HEK293 (cell line): ENCODE measurements around the gene ATXN7.

Experiments used
- CTCF ChIA-PET: fragments of 350-600 bp; formaldehyde crosslinking; extraction: SDS; loops from one replicate; lab custom pipeline; 2021; ENCODE audit warnings: antibody characterized with exemption; lab: Yijun Ruan, JAX
- POLR2A ChIA-PET: fragments of 300-600 bp; formaldehyde crosslinking; extraction: SDS; loops from one replicate; lab custom pipeline; 2020; ENCODE audit warnings: antibody characterized with exemption, inconsistent platforms; lab: Yijun Ruan, JAX
- H3K27ac ChIP-seq: fragments of 200-500 bp; sonication (Bioruptor generic); 2 replicates; pipeline ENCODE4 v1.5.1; 2014; ENCODE audit warnings: low read depth, low read length, control low read depth, inconsistent platforms; ENCODE audit errors: extremely low read depth
- H3K36me3 ChIP-seq, 2 experiments: fragments of 200-500 bp in 1 of 2; sonication (Bioruptor generic) in 1 of 2; 1 replicate in 1 of 2; 2 replicates in 1 of 2; pipeline ENCODE4 v1.5.1; 2014 to 2017; ENCODE audit warnings: inconsistent platforms in 2 of 2, low read length in 2 of 2; ENCODE audit not compliant: control insufficient read depth in 2 of 2, insufficient read depth in 1 of 2
- H3K4me1 ChIP-seq: fragments of 200-500 bp; sonication (Bioruptor generic); 2 replicates; pipeline ENCODE4 v1.5.1; 2014; ENCODE audit warnings: mild to moderate bottlenecking, low read length, inconsistent platforms; ENCODE audit not compliant: control insufficient read depth, insufficient read depth
- H3K4me3 ChIP-seq: 2 replicates; pipeline ENCODE4 v1.5.1; 2011; ENCODE audit warnings: low read depth, mild to moderate bottlenecking, control low read depth, low read length, moderate library complexity
- H3K9me3 ChIP-seq: fragments of 200-500 bp; sonication (Bioruptor generic); 2 replicates; pipeline ENCODE4 v1.5.1; 2014; ENCODE audit warnings: low read depth, low read length, inconsistent platforms; ENCODE audit not compliant: control insufficient read depth, insufficient read depth
- HOXC10 ChIP-seq: sonication (generic); formaldehyde crosslinking; IDR thresholded peaks from 2 replicates; pipeline ENCODE4 v1.8.1; 2023; ENCODE audit warnings: mild to moderate bottlenecking, missing genetic modification reagents
- IKZF3 ChIP-seq: fragments of 450-650 bp; IDR thresholded peaks from 2 replicates; pipeline ENCODE4 v1.5.0; 2018; ENCODE audit warnings: missing biosample characterization, mild to moderate bottlenecking, missing genetic modification characterization, moderate library complexity
- KLF8 ChIP-seq: fragments of 450-650 bp; formaldehyde crosslinking; IDR thresholded peaks from 2 replicates; pipeline ENCODE4 v1.5.1; 2016; ENCODE audit warnings: missing biosample characterization, missing genetic modification characterization
- OVOL3 ChIP-seq: fragments of 450-650 bp; formaldehyde crosslinking; IDR thresholded peaks from 2 replicates; pipeline ENCODE4 v1.5.1; 2016; ENCODE audit warnings: missing biosample characterization, missing genetic modification characterization
- SP7 ChIP-seq: fragments of 450-650 bp; formaldehyde crosslinking; IDR thresholded peaks from 2 replicates; pipeline ENCODE4 v1.5.1; 2016; ENCODE audit warnings: missing biosample characterization, missing genetic modification characterization
- TCF7L2 ChIP-seq: IDR thresholded peaks from 2 replicates; pipeline ENCODE4 v1.6.1; 2011; ENCODE audit warnings: low read depth, mild to moderate bottlenecking, inconsistent platforms, low read length, moderate library complexity, borderline replicate concordance
- ZBTB8A ChIP-seq: fragments of 450-650 bp; formaldehyde crosslinking; IDR thresholded peaks from 2 replicates; pipeline ENCODE4 v1.5.1; 2016; ENCODE audit warnings: missing biosample characterization, missing genetic modification characterization
- ZFP69B ChIP-seq: fragments of 450-650 bp; formaldehyde crosslinking; IDR thresholded peaks from 2 replicates; pipeline ENCODE4 v1.5.1; 2016; ENCODE audit warnings: missing biosample characterization, missing genetic modification characterization
- ZNF112 ChIP-seq: fragments of 450-650 bp; formaldehyde crosslinking; IDR thresholded peaks from 2 replicates; pipeline ENCODE4 v1.5.0; 2017; ENCODE audit warnings: missing biosample characterization, missing genetic modification characterization
- ZNF140 ChIP-seq: fragments of 450-650 bp; formaldehyde crosslinking; IDR thresholded peaks from 2 replicates; pipeline ENCODE4 v1.5.1; 2016; ENCODE audit warnings: missing biosample characterization, missing genetic modification characterization
- ZNF16 ChIP-seq: fragments of 450-650 bp; formaldehyde crosslinking; IDR thresholded peaks from 2 replicates; pipeline ENCODE4 v1.5.1; 2016; ENCODE audit warnings: low read depth, missing biosample characterization, missing genetic modification characterization
- ZNF426 ChIP-seq: fragments of 450-650 bp; formaldehyde crosslinking; IDR thresholded peaks from 2 replicates; pipeline ENCODE4 v1.5.1; 2017; ENCODE audit warnings: missing biosample characterization, missing genetic modification characterization, mild to moderate bottlenecking, inconsistent platforms, moderate library complexity
- ZNF433 ChIP-seq: fragments of 450-650 bp; formaldehyde crosslinking; IDR thresholded peaks from 2 replicates; pipeline ENCODE4 v1.5.1; 2016; ENCODE audit warnings: missing biosample characterization, missing genetic modification characterization, low read depth
- ZNF529 ChIP-seq: fragments of 450-650 bp; formaldehyde crosslinking; IDR thresholded peaks from 2 replicates; pipeline ENCODE4 v1.5.1; 2017; ENCODE audit warnings: missing genetic modification characterization, missing biosample characterization; ENCODE audit not compliant: insufficient replicate concordance
- ZNF585B ChIP-seq: fragments of 450-650 bp; formaldehyde crosslinking; IDR thresholded peaks from 2 replicates; pipeline ENCODE4 v1.5.1; 2016; ENCODE audit warnings: missing biosample characterization, missing genetic modification characterization
- ZNF596 ChIP-seq: fragments of 450-650 bp; IDR thresholded peaks from 2 replicates; pipeline ENCODE4 v1.5.0; 2018; ENCODE audit warnings: missing biosample characterization, mild to moderate bottlenecking, missing genetic modification characterization, moderate library complexity
- ZNF747 ChIP-seq: fragments of 450-650 bp; formaldehyde crosslinking; IDR thresholded peaks from 2 replicates; pipeline ENCODE4 v1.5.1; 2016; ENCODE audit warnings: missing biosample characterization, missing genetic modification characterization
- ZXDB ChIP-seq: fragments of 450-650 bp; formaldehyde crosslinking; IDR thresholded peaks from 2 replicates; pipeline ENCODE4 v1.5.1; 2016; ENCODE audit warnings: missing biosample characterization, missing genetic modification characterization
- TF ChIP-seq, protein P1 (sequence below): fragments of 450-650 bp; formaldehyde crosslinking; IDR thresholded peaks from 2 replicates; pipeline ENCODE4 v1.5.1; 2017; ENCODE audit warnings: missing biosample characterization, missing genetic modification characterization
- TF ChIP-seq, protein P2 (sequence below): fragments of 450-650 bp; formaldehyde crosslinking; IDR thresholded peaks from 2 replicates; pipeline ENCODE4 v1.5.1; 2017; ENCODE audit warnings: missing biosample characterization, missing genetic modification characterization
- TF ChIP-seq, protein P3 (sequence below): fragments of 450-650 bp; formaldehyde crosslinking; IDR thresholded peaks from 2 replicates; pipeline ENCODE4 v1.5.1; 2016; ENCODE audit warnings: missing biosample characterization, missing genetic modification characterization
- TF ChIP-seq, protein P4 (sequence below): fragments of 450-650 bp; formaldehyde crosslinking; IDR thresholded peaks from 2 replicates; pipeline ENCODE4 v1.5.1; 2016; ENCODE audit warnings: missing biosample characterization, missing genetic modification characterization

Gene ATXN7

DNA sequence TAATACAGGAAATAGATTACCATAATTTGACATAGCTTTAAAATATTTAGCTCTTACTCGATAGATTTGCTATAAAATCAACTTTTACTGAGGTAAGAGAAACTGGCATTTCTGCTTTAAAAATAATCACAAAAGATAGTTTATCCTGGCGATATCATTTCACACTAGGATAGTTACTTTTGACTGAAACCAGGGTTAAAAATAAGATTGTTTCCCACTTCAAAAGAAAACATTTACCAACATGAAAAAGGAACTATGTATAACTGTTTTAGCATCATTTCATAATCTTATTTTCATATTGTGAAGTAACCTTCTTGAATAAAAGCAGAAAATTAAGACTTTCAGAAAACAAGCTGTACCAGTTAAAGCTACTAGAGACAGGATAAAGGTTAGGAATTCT, 144.3 kb downstream of the ATXN7 start:
- no peak overlapping the region for H3K4me3 ChIP-seq
- no peak overlapping the region for H3K27ac ChIP-seq
- ChIA-PET CTCF (interaction anchor here (0.6 to 0.8 kb wide), 2 partner anchors 475 to 476 kb away, joined by 3 read pairs; no protein-coding TSS in a partner anchor), POLR2A (interaction anchor here (1.0 kb wide), 1 partner anchor 96 kb away, joined by 3 read pairs; the partner anchor contains the start of gene SCAANT1)
- H3K36me3 ChIP-seq = peaks cover 23 to 97% of the 10 kb centered on the region in 2 experiments; a peak in 2 of 3 replicates
- H3K4me1 ChIP-seq = no peaks in the 10 kb centered on the region
- H3K9me3 ChIP-seq = no peaks in the 10 kb centered on the region
- TF ChIP-seq, protein P1, sequence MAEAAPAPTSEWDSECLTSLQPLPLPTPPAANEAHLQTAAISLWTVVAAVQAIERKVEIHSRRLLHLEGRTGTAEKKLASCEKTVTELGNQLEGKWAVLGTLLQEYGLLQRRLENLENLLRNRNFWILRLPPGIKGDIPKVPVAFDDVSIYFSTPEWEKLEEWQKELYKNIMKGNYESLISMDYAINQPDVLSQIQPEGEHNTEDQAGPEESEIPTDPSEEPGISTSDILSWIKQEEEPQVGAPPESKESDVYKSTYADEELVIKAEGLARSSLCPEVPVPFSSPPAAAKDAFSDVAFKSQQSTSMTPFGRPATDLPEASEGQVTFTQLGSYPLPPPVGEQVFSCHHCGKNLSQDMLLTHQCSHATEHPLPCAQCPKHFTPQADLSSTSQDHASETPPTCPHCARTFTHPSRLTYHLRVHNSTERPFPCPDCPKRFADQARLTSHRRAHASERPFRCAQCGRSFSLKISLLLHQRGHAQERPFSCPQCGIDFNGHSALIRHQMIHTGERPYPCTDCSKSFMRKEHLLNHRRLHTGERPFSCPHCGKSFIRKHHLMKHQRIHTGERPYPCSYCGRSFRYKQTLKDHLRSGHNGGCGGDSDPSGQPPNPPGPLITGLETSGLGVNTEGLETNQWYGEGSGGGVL (tag by site-specific recombination) = no peak
- TF ChIP-seq SP7 (tag by site-specific recombination) (no peak), HOXC10 (CRISPR knock-in tag) (no peak), ZNF585B (tag by site-specific recombination) (no peak), ZXDB (tag by site-specific recombination) (no peak), ZNF426 (no peak), TCF7L2 (no peak), ZNF529 (tag by site-specific recombination) (no peak), ZNF747 (no peak), ZBTB8A (tag by site-specific recombination) (no peak), OVOL3 (no peak), ZFP69B (tag by site-specific recombination) (no peak)
- TF ChIP-seq, protein P2, sequence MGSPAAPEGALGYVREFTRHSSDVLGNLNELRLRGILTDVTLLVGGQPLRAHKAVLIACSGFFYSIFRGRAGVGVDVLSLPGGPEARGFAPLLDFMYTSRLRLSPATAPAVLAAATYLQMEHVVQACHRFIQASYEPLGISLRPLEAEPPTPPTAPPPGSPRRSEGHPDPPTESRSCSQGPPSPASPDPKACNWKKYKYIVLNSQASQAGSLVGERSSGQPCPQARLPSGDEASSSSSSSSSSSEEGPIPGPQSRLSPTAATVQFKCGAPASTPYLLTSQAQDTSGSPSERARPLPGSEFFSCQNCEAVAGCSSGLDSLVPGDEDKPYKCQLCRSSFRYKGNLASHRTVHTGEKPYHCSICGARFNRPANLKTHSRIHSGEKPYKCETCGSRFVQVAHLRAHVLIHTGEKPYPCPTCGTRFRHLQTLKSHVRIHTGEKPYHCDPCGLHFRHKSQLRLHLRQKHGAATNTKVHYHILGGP (tag by site-specific recombination) = no peak
- TF ChIP-seq, protein P3, sequence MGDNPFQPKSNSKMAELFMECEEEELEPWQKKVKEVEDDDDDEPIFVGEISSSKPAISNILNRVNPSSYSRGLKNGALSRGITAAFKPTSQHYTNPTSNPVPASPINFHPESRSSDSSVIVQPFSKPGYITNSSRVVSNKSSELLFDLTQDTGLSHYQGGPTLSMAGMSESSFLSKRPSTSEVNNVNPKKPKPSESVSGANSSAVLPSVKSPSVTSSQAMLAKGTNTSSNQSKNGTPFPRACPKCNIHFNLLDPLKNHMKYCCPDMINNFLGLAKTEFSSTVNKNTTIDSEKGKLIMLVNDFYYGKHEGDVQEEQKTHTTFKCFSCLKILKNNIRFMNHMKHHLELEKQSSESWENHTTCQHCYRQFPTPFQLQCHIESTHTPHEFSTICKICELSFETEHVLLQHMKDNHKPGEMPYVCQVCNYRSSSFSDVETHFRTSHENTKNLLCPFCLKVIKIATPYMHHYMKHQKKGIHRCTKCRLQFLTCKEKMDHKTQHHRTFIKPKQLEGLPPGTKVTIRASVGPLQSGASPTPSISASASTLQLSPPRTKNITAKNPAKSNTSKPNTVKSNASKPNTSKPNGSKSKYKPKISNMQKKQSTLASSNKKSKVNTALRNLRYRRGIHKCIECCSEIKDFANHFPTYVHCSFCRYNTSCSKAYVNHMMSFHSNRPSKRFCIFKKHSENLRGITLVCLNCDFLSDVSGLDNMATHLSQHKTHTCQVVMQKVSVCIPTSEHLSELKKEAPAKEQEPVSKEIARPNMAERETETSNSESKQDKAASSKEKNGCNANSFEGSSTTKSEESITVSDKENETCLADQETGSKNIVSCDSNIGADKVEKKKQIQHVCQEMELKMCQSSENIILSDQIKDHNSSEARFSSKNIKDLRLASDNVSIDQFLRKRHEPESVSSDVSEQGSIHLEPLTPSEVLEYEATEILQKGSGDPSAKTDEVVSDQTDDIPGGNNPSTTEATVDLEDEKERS (tag by site-specific recombination) = no peak

DNA sequence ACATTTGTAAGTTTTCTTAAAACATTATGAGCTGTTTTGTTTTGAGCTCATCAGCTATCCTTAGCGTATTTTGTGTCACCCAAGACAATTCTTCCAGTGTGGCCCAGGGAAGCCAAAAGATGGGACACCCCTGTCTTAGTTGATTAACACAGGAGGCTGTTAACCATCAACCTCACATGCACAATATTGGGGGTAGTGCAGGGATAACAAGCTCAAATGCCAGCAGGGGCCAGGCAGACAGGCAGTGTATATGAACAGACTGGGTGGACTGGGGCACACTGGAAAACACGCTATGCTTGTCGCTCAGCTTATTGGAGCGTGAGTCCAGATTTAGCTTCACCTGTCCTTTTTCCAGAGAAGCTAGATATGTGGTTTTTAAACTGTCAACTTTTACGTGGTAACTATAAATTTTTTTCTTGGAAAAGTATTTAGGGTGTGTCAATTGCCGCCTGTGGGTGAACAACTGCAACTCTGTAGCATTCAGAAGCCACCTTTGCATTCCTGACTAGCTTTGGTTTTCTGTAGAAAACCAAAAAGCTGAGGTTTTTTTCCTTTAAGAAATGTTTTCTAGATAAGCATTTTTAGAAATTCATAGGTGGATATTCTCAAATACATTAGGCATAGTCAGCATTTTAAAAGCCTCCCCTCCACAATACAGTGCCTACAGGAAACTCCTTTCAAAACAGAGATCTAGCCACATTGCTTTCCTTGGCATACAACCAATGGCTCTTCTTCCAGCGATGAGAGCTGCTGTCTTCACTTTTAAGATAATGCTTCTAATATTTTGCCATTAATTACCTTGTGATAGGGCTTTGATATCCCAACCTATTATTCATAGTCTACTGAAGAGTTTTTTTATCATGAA, 145.1 kb downstream of the ATXN7 start:
- TF ChIP-seq ZNF433 (tag by site-specific recombination) = no peak
- no peak for TF ChIP-seq ZNF596
- no peak for TF ChIP-seq IKZF3 (tag by site-specific recombination)
- TF ChIP-seq ZNF16 (tag by site-specific recombination) = no peak
- TF ChIP-seq ZNF140 (tag by site-specific recombination) = no peak
- TF ChIP-seq KLF8 (tag by site-specific recombination) = no peak
- no peak for TF ChIP-seq ZNF112 (tag by site-specific recombination)
- TF ChIP-seq, protein P4, sequence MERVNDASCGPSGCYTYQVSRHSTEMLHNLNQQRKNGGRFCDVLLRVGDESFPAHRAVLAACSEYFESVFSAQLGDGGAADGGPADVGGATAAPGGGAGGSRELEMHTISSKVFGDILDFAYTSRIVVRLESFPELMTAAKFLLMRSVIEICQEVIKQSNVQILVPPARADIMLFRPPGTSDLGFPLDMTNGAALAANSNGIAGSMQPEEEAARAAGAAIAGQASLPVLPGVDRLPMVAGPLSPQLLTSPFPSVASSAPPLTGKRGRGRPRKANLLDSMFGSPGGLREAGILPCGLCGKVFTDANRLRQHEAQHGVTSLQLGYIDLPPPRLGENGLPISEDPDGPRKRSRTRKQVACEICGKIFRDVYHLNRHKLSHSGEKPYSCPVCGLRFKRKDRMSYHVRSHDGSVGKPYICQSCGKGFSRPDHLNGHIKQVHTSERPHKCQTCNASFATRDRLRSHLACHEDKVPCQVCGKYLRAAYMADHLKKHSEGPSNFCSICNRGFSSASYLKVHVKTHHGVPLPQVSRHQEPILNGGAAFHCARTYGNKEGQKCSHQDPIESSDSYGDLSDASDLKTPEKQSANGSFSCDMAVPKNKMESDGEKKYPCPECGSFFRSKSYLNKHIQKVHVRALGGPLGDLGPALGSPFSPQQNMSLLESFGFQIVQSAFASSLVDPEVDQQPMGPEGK (tag by site-specific recombination) = no peak
- POLR2A ChIA-PET = interaction anchor here (1.0 kb wide), 1 partner anchor 97 kb away, joined by 3 read pairs; the partner anchor contains the start of gene SCAANT1
- peaks cover 22 to 100% of the 10 kb centered on the region in 2 experiments; a peak in 2 of 3 replicates for H3K36me3 ChIP-seq

More for the DNA sequence above, 145.1 kb downstream of the ATXN7 start:
- CTCF ChIA-PET = interaction anchor here (0.6 to 0.8 kb wide), 4 partner anchors 15 to 475 kb away, joined by 3 to 7 read pairs (median 3); partner anchors contain the start of gene PSMD6
- Histone ChIP-seq H3K4me3 (no peak overlapping the region), H3K4me1 (no peaks in the 10 kb centered on the region), H3K27ac (no peak overlapping the region), H3K9me3 (no peaks in the 10 kb centered on the region)
